Measurements from ENCODE around the gene LYZL4.

DNA sequence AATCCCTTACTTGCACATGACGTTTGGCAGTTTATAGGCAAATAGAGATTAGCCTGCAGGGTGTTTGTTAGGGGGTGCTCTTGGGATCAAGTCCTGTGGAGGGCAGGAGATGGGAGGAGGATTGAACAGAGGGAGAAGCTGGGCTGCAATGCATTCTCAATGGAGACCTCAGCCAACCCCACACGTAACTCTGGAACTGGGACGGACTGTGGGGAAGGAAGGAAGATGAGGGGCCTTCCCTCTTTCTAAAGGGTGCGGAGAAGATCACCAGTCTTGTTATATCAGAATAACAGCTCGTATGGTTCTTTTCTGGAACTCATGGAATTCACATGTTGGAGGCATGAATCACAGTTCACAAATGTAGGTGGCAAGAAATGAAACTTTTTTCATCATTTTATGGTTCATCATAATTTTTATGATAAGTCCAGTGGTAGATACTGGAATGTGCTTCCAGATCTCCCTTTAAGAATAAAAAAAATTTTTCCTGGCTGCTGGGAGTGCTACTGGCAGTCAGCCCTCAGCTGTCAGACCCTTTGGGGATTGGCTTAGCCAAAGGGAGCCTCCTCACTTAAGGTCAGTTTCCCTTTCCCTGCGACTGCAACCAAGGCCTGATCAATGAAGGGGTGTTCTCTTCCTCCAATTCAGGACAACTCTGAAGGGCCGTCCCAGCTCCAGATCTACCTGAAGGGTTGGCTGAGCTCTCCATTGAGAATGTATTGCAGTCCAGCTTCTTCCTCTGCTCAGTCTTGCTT is 20.5 kb upstream of the LYZL4 start:
- TF ChIP-seq, protein P1, sequence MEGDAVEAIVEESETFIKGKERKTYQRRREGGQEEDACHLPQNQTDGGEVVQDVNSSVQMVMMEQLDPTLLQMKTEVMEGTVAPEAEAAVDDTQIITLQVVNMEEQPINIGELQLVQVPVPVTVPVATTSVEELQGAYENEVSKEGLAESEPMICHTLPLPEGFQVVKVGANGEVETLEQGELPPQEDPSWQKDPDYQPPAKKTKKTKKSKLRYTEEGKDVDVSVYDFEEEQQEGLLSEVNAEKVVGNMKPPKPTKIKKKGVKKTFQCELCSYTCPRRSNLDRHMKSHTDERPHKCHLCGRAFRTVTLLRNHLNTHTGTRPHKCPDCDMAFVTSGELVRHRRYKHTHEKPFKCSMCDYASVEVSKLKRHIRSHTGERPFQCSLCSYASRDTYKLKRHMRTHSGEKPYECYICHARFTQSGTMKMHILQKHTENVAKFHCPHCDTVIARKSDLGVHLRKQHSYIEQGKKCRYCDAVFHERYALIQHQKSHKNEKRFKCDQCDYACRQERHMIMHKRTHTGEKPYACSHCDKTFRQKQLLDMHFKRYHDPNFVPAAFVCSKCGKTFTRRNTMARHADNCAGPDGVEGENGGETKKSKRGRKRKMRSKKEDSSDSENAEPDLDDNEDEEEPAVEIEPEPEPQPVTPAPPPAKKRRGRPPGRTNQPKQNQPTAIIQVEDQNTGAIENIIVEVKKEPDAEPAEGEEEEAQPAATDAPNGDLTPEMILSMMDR (conservative IDR thresholded peaks at IDR 0.05; ENCODE audit: low read length) = no peak
- no peak for TF ChIP-seq EZH2phosphoT487 (IDR thresholded peaks at IDR 0.05; ENCODE audit: borderline replicate concordance, low read depth, low read length)
